Upper lobe of left lung (tissue), 6 donors: Measurements from ENCODE around the gene DNAJC3. TPM values are rescaled to one million over a fixed set of nuclear protein-coding genes. Genes with fewer than 3 reads are reported as not detected.

Experiments used
- ATAC-seq, 2 donors: fragments of 200-7000 bp; cut with Tn5 transposase; one replicate each; pipeline ENCODE4 v1.9.1; 2022; ENCODE audit warnings: mild to moderate bottlenecking in 2 of 2, moderate library complexity in 2 of 2; ENCODE audit not compliant: low FRiP score in 2 of 2
- DNase-seq, 2 donors: peaks; one replicate each; pipeline ENCODE4 v3.0.0-alpha.2; 2019 to 2020
- H3K27ac ChIP-seq, 4 donors: fragments of 200-600 bp; sonication (generic); one replicate each; pipeline ENCODE4 v1.5.1; 2016 to 2019
- H3K27me3 ChIP-seq, 4 donors: fragments of 200-600 bp; sonication (generic); one replicate each; pipeline ENCODE4 v1.5.1; 2017 to 2019
- H3K36me3 ChIP-seq, 4 donors: fragments of 200-600 bp; sonication (generic); one replicate each; pipeline ENCODE4 v1.5.1; 2016 to 2019
- H3K4me1 ChIP-seq, 4 donors: fragments of 200-600 bp; sonication (generic); one replicate each; pipeline ENCODE4 v1.5.1; 2018 to 2019
- H3K4me3 ChIP-seq, 4 donors: fragments of 200-600 bp; sonication (generic); one replicate each; pipeline ENCODE4 v1.5.1; 2017 to 2019; ENCODE audit warnings: mild to moderate bottlenecking in 2 of 4, moderate library complexity in 1 of 4
- H3K9me3 ChIP-seq, 4 donors: fragments of 200-600 bp; sonication (generic); one replicate each; pipeline ENCODE4 v1.5.1; 2018 to 2019
- EP300 ChIP-seq, 4 donors: sonication (generic); formaldehyde crosslinking; IDR thresholded peaks; one replicate each; pipeline ENCODE4 v1.5.1; 2017; ENCODE audit warnings: antibody characterized with exemption in 4 of 4, control low read depth in 2 of 4
- POLR2A ChIP-seq, 4 donors: fragments of 450-650 bp; IDR thresholded peaks; one replicate each; pipeline ENCODE4 v1.5.1; 2016 to 2017; ENCODE audit warnings: antibody characterized with exemption in 4 of 4, mild to moderate bottlenecking in 2 of 4
- POLR2AphosphoS5 ChIP-seq, 2 donors: sonication (generic); formaldehyde crosslinking; IDR thresholded peaks; one replicate each; pipeline ENCODE4 v1.5.1; 2017; ENCODE audit warnings: antibody characterized with exemption in 2 of 2
- whole genome bisulfite sequencing, 2 donors: methylation state at CpG; one replicate each; pipeline ENCODE4 v1.1.5; 2017 to 2018; 5-methylcytosine and 5-hydroxymethylcytosine counted together
- total RNA-seq, 6 donors: library from RNA; depleted of rRNA in 4 of 6; stranded (reverse); fragments of >200 nt in 4 of 6; gene quantifications; one replicate each; pipeline versions ENCODE4 v1.1.0 to v1.2.1, GENCODE V29; 2016 to 2021
- TF ChIP-seq, protein P1 (sequence below), 6 experiments: fragments of 450-650 bp in 4 of 6; fragments of 200-600 bp in 2 of 6; sonication (generic) in 2 of 6; IDR thresholded peaks; one replicate each; pipeline ENCODE4 v1.5.1; 2016 to 2019; ENCODE audit warnings: antibody characterized with exemption in 6 of 6
- donor health status: DM: no; HTN: no; CAD: no; lungs with moderate emphysema.
- donor health status: DM: no; HTN: yes; CAD: no; lungs with severe emphysema.

The DNAJC3 gene
- total RNA-seq, 6 donors from 2014 or later, result 27.2 to 86.2 (median 53.3) TPM

DNA sequence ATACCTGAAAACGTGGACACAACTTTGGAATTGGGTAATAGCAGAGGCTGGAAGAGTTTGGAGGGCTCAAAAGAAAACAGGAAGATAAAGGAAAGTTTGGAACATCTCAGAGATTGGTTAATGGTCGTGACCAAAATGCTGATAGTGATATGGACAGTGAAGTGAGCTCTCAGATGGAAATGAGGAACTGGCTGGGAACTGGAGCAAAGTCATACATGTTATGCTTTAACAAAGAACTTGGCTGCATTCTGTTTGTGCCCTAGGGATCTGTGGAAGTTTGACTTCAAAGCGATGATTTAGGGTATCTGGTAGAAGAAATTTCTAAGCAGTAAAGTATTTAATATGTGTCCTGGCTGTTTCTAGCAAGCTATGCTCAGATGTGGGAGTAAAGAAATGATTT, 136.2 kb downstream of the DNAJC3 start:
- peaks cover 5 to 18% (median 14%) of the 10 kb centered on the region in 4 donors for H3K9me3 ChIP-seq
- 91 to 96% methylated on average over 3 of the region's 3 CpGs for WGBS, 2 donors
- H3K36me3 ChIP-seq, result peaks cover 0 to 9% (median 2%) of the 10 kb centered on the region in 4 donors
- no peak for ATAC-seq
- no peak for DNase-seq
- no peaks in the 10 kb centered on the region for H3K27me3 ChIP-seq
- H3K27ac ChIP-seq, result no peak overlapping the region
- no peaks in the 10 kb centered on the region for H3K4me1 ChIP-seq
- TF ChIP-seq, protein P1, sequence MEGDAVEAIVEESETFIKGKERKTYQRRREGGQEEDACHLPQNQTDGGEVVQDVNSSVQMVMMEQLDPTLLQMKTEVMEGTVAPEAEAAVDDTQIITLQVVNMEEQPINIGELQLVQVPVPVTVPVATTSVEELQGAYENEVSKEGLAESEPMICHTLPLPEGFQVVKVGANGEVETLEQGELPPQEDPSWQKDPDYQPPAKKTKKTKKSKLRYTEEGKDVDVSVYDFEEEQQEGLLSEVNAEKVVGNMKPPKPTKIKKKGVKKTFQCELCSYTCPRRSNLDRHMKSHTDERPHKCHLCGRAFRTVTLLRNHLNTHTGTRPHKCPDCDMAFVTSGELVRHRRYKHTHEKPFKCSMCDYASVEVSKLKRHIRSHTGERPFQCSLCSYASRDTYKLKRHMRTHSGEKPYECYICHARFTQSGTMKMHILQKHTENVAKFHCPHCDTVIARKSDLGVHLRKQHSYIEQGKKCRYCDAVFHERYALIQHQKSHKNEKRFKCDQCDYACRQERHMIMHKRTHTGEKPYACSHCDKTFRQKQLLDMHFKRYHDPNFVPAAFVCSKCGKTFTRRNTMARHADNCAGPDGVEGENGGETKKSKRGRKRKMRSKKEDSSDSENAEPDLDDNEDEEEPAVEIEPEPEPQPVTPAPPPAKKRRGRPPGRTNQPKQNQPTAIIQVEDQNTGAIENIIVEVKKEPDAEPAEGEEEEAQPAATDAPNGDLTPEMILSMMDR (IDR thresholded peaks at IDR 0.05), result no peak
- TF ChIP-seq POLR2A (IDR thresholded peaks at IDR 0.05) (no peak), EP300 (IDR thresholded peaks at IDR 0.05) (no peak), POLR2AphosphoS5 (IDR thresholded peaks at IDR 0.05) (no peak)
- H3K4me3 ChIP-seq, result no peak overlapping the region

DNA sequence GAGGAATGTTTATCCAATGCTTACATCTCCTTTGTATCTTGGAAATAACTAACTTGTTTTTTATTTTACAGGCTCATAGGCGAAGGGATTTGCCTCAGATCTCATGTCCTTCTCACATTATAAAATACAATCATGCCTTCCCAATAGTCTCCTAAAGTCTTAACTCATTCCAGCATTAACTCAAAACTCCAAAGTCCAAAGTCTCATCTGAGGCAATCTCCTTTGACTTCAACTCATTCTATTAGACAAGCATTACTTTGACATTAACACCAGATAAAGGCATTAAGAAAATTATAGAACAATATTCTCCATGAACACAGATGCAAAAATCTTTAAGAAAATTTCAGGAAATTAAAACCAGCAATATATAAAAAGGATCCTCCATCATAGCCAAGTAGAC, 137.6 kb downstream of the DNAJC3 start:
- H3K27me3 ChIP-seq, result no peaks in the 10 kb centered on the region
- TF ChIP-seq POLR2A (IDR thresholded peaks at IDR 0.05) (no peak), POLR2AphosphoS5 (IDR thresholded peaks at IDR 0.05) (no peak)
- H3K36me3 ChIP-seq, result peaks cover 0 to 9% (median 2%) of the 10 kb centered on the region in 4 donors
- H3K27ac ChIP-seq, result no peak overlapping the region
- no peak for ATAC-seq
- H3K4me1 ChIP-seq, result no peaks in the 10 kb centered on the region
- peaks cover 5 to 14% (median 11%) of the 10 kb centered on the region in 4 donors for H3K9me3 ChIP-seq
- WGBS, 2 donors, result 96 to 100% methylated on average over 1 of the region's 1 CpG
- no peak overlapping the region for H3K4me3 ChIP-seq
- DNase-seq, result no peak

DNA sequence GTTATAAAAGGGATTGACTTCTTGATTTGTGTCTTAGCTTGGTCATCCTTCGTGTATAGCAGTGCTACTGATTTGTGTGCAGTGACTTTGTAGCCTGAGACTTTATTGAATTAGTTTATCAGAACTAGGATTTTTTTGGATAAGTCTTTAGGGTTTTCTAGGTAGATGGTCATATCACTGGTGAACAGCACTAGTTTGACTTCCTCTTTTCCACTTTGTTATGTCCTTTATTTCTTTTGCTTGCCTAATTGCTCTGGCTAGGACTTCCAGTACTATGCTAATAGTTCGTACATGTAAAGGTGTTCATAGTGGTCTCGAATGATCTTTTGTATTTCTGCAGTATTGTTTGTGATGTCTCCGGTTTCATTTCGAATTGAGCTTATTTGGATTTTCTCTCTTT, 145.4 kb downstream of the DNAJC3 start:
- no peaks in the 10 kb centered on the region for H3K9me3 ChIP-seq
- no peak overlapping the region for H3K4me3 ChIP-seq
- no peak for ATAC-seq
- H3K4me1 ChIP-seq, result no peaks in the 10 kb centered on the region
- TF ChIP-seq EP300 (IDR thresholded peaks at IDR 0.05), result no peak
- no peak overlapping the region for H3K27ac ChIP-seq
- 93 to 94% methylated on average over 5 of the region's 5 CpGs for WGBS, 2 donors
- no peak for DNase-seq
- H3K36me3 ChIP-seq, result peaks cover 0 to 7% (median 0%) of the 10 kb centered on the region in 4 donors
- H3K27me3 ChIP-seq, result no peaks in the 10 kb centered on the region

DNA sequence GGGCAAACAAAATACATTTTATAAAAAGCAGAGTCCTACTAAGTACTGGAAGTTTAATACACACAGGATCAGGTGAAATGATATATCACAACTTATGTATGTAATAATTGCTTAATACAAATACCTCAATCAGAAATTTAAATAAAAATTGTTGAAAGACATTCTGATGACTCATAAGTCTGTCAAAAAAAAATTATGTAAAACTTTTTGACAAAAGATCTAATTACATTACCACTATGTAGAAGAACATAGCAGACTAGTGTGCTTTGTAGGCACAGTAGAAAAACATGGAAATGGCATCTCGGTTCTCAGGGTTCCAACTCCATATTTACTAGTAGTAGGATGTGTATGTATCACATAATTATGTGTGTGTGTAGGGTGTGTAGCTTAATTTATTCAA, 156.2 kb downstream of the DNAJC3 start:
- TF ChIP-seq POLR2AphosphoS5 (IDR thresholded peaks at IDR 0.05) (no peak), EP300 (IDR thresholded peaks at IDR 0.05) (no peak), POLR2A (IDR thresholded peaks at IDR 0.05) (no peak)
- TF ChIP-seq, protein P1 (IDR thresholded peaks at IDR 0.05), result no peak
- ATAC-seq (no peak), DNase-seq (no peak)
- no peak overlapping the region for H3K4me3 ChIP-seq
- WGBS, 2 donors, result 87 to 90% methylated on average over 1 of the region's 1 CpG
- H3K9me3 ChIP-seq, result peaks cover 0 to 4% (median 0%) of the 10 kb centered on the region in 4 donors
- no peak overlapping the region for H3K27ac ChIP-seq
- no peaks in the 10 kb centered on the region for H3K36me3 ChIP-seq
- H3K27me3 ChIP-seq, result no peaks in the 10 kb centered on the region
- peaks cover 4 to 8% (median 6%) of the 10 kb centered on the region in 4 donors for H3K4me1 ChIP-seq

GRCh38 chr13:95833719-95834118, 156.8 kb downstream of the DNAJC3 start:
- H3K9me3 ChIP-seq, result peaks cover 0 to 4% (median 0%) of the 10 kb centered on the region in 4 donors
- WGBS, 2 donors, result 8 to 9% methylated on average over 1 of the region's 1 CpG
- H3K4me1 ChIP-seq, result peaks cover 4 to 8% (median 6%) of the 10 kb centered on the region in 4 donors
- H3K36me3 ChIP-seq, result no peaks in the 10 kb centered on the region
- H3K4me3 ChIP-seq, result no peak overlapping the region
- H3K27ac ChIP-seq, result no peak overlapping the region
- no peaks in the 10 kb centered on the region for H3K27me3 ChIP-seq
- ATAC-seq (no peak), DNase-seq (no peak)
- TF ChIP-seq POLR2A (IDR thresholded peaks at IDR 0.05) (no peak), EP300 (IDR thresholded peaks at IDR 0.05) (no peak)

DNA sequence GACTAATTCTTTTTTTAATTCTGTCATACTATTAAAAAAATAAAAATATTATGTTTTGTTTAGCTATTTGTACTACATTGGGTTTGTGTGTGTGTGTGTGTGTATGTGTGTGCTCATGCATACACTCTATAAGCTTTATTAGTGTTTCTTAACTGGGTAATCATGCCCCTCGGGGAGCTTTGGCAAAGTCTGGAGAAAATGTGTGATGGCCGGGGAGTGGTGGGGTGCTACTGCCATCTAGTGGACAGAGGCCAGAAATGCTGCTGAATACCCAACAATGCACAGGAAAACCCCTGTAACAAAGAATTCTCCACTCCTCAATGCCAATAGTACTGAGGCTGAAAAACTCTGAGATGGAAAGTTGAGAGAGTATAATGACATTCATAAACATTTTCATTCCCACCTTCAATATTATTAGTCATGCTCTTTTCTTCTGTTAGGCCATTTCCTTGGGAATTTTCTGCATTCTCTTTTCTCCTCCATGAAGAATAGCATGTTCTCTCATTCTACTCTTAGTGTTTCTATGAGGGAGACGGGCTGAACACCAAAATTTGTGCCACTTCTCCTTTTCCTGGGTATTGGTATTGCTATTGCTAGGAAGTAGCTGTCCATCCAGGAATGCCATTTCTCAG, 157.3 kb downstream of the DNAJC3 start:
- Histone ChIP-seq H3K27me3 (no peaks in the 10 kb centered on the region), H3K36me3 (no peaks in the 10 kb centered on the region), H3K4me3 (no peak overlapping the region), H3K27ac (no peak overlapping the region), H3K9me3 (peaks cover 0 to 4% (median 0%) of the 10 kb centered on the region in 4 donors), H3K4me1 (peaks cover 4 to 8% (median 6%) of the 10 kb centered on the region in 4 donors)
- peak; percentile 76 to 94 for ATAC-seq
- WGBS, 2 donors, result 26 to 32% methylated on average over 3 of the region's 3 CpGs
- peak in 1 of 2 donors; percentile 65 for DNase-seq
- TF ChIP-seq, protein P1 (IDR thresholded peaks at IDR 0.05), result peak; percentile 66 to 88 (median 82)
- TF ChIP-seq POLR2A (IDR thresholded peaks at IDR 0.05), result no peak
- TF ChIP-seq POLR2AphosphoS5 (IDR thresholded peaks at IDR 0.05), result no peak
